DMS79 (cell line): ENCODE data around the gene CADM3.

ENCODE experiments used
- DNase-seq: peaks from one replicate; lab custom pipeline; 2025; lab: John Stamatoyannopoulos, UW

Gene CADM3

GRCh38 chr1:159207774-159208173, 36.4 kb downstream of the CADM3 start:
- no peak for DNase-seq

- DNase-seq: no peak
These were observed 36.9 kb downstream of the CADM3 start for GRCh38 chr1:159208175-159208825.

GRCh38 chr1:159209061-159209460, 37.6 kb downstream of the CADM3 start:
- DNase-seq: no peak

GRCh38 chr1:159211331-159212136, 40.1 kb downstream of the CADM3 start:
- no peak for DNase-seq

GRCh38 chr1:159212596-159212995, 41.2 kb downstream of the CADM3 start:
- no peak for DNase-seq

- DNase-seq: no peak
These were observed 42.8 kb downstream of the CADM3 start for GRCh38 chr1:159214149-159214760.

GRCh38 chr1:159218649-159219636, 47.5 kb downstream of the CADM3 start:
- DNase-seq: no peak

- DNase-seq: no peak
These were observed 50.9 kb downstream of the CADM3 start for GRCh38 chr1:159222075-159222865.

- no peak for DNase-seq
These were observed 51.6 kb downstream of the CADM3 start for GRCh38 chr1:159223004-159223403.

- no peak for DNase-seq
These were observed 57.1 kb downstream of the CADM3 start for GRCh38 chr1:159228554-159228953.

- DNase-seq: no peak
These were observed 58.0 kb downstream of the CADM3 start for GRCh38 chr1:159229260-159229885.

GRCh38 chr1:159229896-159230295, 58.5 kb downstream of the CADM3 start:
- no peak for DNase-seq

GRCh38 chr1:159239551-159240220, 68.3 kb downstream of the CADM3 start:
- DNase-seq: no peak

GRCh38 chr1:159247266-159247665, 75.9 kb downstream of the CADM3 start:
- no peak for DNase-seq

- no peak for DNase-seq
These were observed 76.9 kb downstream of the CADM3 start for GRCh38 chr1:159248311-159248710.

GRCh38 chr1:159250638-159251216, 79.3 kb downstream of the CADM3 start:
- DNase-seq: no peak
